HepG2 (cell line): Measurements from ENCODE around the gene SLC25A11. TPM values are rescaled to one million over a fixed set of nuclear protein-coding genes. Genes with fewer than 3 reads are reported as not detected.

Experiments used
- ATF1 ChIP-seq: IDR thresholded peaks from 2 replicates; pipeline ENCODE4 v1.6.1; 2016; ENCODE audit warnings: mild to moderate bottlenecking, control low read depth
- DPF2 ChIP-seq: sonication (generic); formaldehyde crosslinking; IDR thresholded peaks from 2 replicates; pipeline ENCODE4 v1.4.0; 2020; ENCODE audit warnings: mild to moderate bottlenecking, low read depth, missing genetic modification reagents, borderline replicate concordance
- HNRNPH1 ChIP-seq: fragments of 200-400 bp; formaldehyde crosslinking; optimal IDR thresholded peaks from 2 replicates; pipeline ENCODE3; 2017; ENCODE audit warnings: mild to moderate bottlenecking, low read depth, low read length
- ISX ChIP-seq: sonication (generic); formaldehyde crosslinking; conservative IDR thresholded peaks from 2 replicates; pipeline ENCODE4 v1.5.0; 2020; ENCODE audit warnings: missing genetic modification reagents
- KLF12 ChIP-seq: sonication (generic); formaldehyde crosslinking; IDR thresholded peaks from 2 replicates; pipeline ENCODE4 v1.4.0; 2020; ENCODE audit warnings: missing genetic modification reagents, borderline replicate concordance
- LCORL ChIP-seq, 2 experiments: fragments of 450-650 bp in 1 of 2; sonication (generic) in 1 of 2; formaldehyde crosslinking in 1 of 2; IDR thresholded peaks; 2 replicates each; pipeline versions ENCODE4 v1.5.0 to v1.6.1; 2017 to 2020; ENCODE audit warnings: antibody characterized with exemption in 1 of 2, missing genetic modification reagents in 1 of 2
- MAFK ChIP-seq, 2 experiments: IDR thresholded peaks in 1 of 2; conservative IDR thresholded peaks in 1 of 2; 2 replicates each; pipeline ENCODE4 v1.6.1; 2011; ENCODE audit warnings: improper control_type of control experiment in 2 of 2, low read length in 2 of 2
- RAD21 ChIP-seq: fragments of 450-650 bp; formaldehyde crosslinking; IDR thresholded peaks from 2 replicates; pipeline ENCODE4 v1.5.0; 2020; ENCODE audit warnings: mild to moderate bottlenecking
- REXO4 ChIP-seq: sonication (generic); formaldehyde crosslinking; IDR thresholded peaks from 2 replicates; pipeline ENCODE4 v1.8.0; 2022; ENCODE audit warnings: missing genetic modification reagents, mild to moderate bottlenecking, borderline replicate concordance
- SMC3 ChIP-seq: IDR thresholded peaks from 2 replicates; pipeline ENCODE4 v1.6.1; 2011; ENCODE audit warnings: low read length, improper control_type of control experiment
- STAT5B ChIP-seq: sonication (generic); formaldehyde crosslinking; IDR thresholded peaks from 2 replicates; pipeline ENCODE4 v1.4.0; 2020; ENCODE audit warnings: missing genetic modification reagents
- TARDBP ChIP-seq: sonication (generic); formaldehyde crosslinking; IDR thresholded peaks from 2 replicates; pipeline ENCODE4 v1.8.0; 2022; ENCODE audit warnings: mild to moderate bottlenecking, missing genetic modification reagents
- ZFP82 ChIP-seq: sonication (generic); formaldehyde crosslinking; IDR thresholded peaks from 2 replicates; pipeline ENCODE4 v1.5.1; 2020; ENCODE audit warnings: mild to moderate bottlenecking, missing genetic modification reagents, borderline replicate concordance
- ZFP90 ChIP-seq: sonication (generic); formaldehyde crosslinking; IDR thresholded peaks from 2 replicates; pipeline ENCODE4 v1.8.0; 2022; ENCODE audit warnings: missing genetic modification reagents, mild to moderate bottlenecking, inconsistent platforms, borderline replicate concordance
- ZNF282 ChIP-seq: fragments of 450-650 bp; IDR thresholded peaks from 2 replicates; pipeline ENCODE4 v1.6.1; 2018; ENCODE audit not compliant: partially characterized antibody
- ZNF556 ChIP-seq: sonication (generic); formaldehyde crosslinking; IDR thresholded peaks from 2 replicates; pipeline ENCODE4 v1.4.0; 2020; ENCODE audit warnings: mild to moderate bottlenecking, missing genetic modification reagents, borderline replicate concordance
- ZNF598 ChIP-seq: sonication (generic); formaldehyde crosslinking; IDR thresholded peaks from 2 replicates; pipeline ENCODE4 v1.5.1; 2020; ENCODE audit warnings: mild to moderate bottlenecking, missing genetic modification reagents, borderline replicate concordance
- ZSCAN21 ChIP-seq: sonication (generic); formaldehyde crosslinking; IDR thresholded peaks from 2 replicates; pipeline ENCODE4 v1.8.0; 2022; ENCODE audit warnings: mild to moderate bottlenecking, missing genetic modification reagents, moderate library complexity, borderline replicate concordance
- ZSCAN22 ChIP-seq: sonication (generic); formaldehyde crosslinking; IDR thresholded peaks from 2 replicates; pipeline ENCODE4 v1.4.0; 2020; ENCODE audit warnings: mild to moderate bottlenecking, missing genetic modification reagents
- polyA plus RNA-seq, 8 experiments: library from polyadenylated mRNA; depleted of rRNA in 3 of 8; stranded (reverse) in 7 of 8; unstranded in 1 of 8; fragments of >200 nt; fragmentation: Illumina TruSeq in 4 of 8; extraction: Trizol in 4 of 8; gene quantifications; 2 replicates each; pipeline versions ENCODE4 v1.2.1 to v1.2.3, GENCODE V29; 2011 to 2016; ENCODE audit warnings: low read depth in 4 of 8, missing spikeins in 1 of 8, mixed read lengths in 1 of 8; ENCODE audit not compliant: insufficient read depth in 1 of 8
- total RNA-seq, 5 experiments: library from RNA; depleted of rRNA; stranded (reverse); fragments of >200 nt; fragmentation: Illumina TruSeq; extraction: Trizol; gene quantifications; 2 replicates each; pipeline ENCODE4 v1.2.3, GENCODE V29; 2016; ENCODE audit warnings: low read depth in 1 of 5
- TF ChIP-seq, protein P1 (sequence below): sonication (generic); formaldehyde crosslinking; IDR thresholded peaks from 2 replicates; pipeline ENCODE4 v1.4.0; 2020; ENCODE audit warnings: missing genetic modification reagents
- TF ChIP-seq, protein P2 (sequence below): sonication (generic); formaldehyde crosslinking; IDR thresholded peaks from 2 replicates; pipeline ENCODE4 v1.5.0; 2020; ENCODE audit warnings: missing genetic modification reagents
- TF ChIP-seq, protein P3 (sequence below): IDR thresholded peaks from 2 replicates; pipeline ENCODE4 v1.6.1; 2012; ENCODE audit warnings: inconsistent platforms
- TF ChIP-seq, protein P4 (sequence below): sonication (generic); formaldehyde crosslinking; IDR thresholded peaks from 2 replicates; pipeline ENCODE4 v1.5.1; 2020; ENCODE audit warnings: missing genetic modification reagents, mild to moderate bottlenecking, borderline replicate concordance
- TF ChIP-seq, protein P5 (sequence below): sonication (generic); formaldehyde crosslinking; IDR thresholded peaks from 2 replicates; pipeline ENCODE4 v1.8.0; 2022; ENCODE audit warnings: missing genetic modification reagents, mild to moderate bottlenecking, moderate library complexity, borderline replicate concordance

Gene SLC25A11
- total and polyA plus RNA-seq, 2 of the 13 experiments (the other 11 are each of a cell fraction or from before 2014, with no cell fraction given): 35.4 to 47.2 TPM

DNA sequence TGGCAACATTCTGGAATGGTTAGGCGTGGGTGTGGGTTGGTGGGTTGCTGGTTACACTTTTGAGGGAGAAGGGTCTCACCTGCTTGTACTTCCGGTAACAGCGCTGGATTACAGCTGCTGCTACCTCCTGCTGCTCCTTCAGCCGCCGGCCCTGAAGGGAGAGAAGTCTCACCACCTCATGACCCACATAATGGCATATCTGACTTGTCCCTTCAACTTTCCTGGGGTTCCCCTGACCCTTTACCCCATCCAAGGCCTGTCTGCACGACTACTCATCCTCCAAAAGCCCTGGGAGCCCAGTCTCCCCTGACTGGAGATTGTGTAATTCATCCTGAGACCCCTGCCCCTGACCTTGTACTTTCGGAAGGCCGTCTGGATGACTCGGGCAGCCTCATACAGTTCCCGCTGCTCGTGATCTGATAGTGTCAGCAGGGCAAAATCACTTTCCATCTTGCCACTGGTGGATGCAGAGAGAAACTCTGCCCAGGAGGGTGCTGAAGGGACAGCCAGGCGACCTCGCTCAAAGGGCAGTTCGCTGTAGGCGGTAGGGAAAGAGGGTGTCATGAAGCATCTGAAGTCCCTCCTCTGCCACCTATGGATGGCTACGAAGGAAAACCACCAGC lies 29.8 kb upstream of the SLC25A11 start (continued):
- no peak for TF ChIP-seq ZSCAN22 (CRISPR knock-in tag)
- no peak for TF ChIP-seq TARDBP
- no peak for TF ChIP-seq ZFP82
- no peak; the same call in 1 of the 2 replicates for TF ChIP-seq ZFP90 (CRISPR knock-in tag)
- TF ChIP-seq, protein P1, sequence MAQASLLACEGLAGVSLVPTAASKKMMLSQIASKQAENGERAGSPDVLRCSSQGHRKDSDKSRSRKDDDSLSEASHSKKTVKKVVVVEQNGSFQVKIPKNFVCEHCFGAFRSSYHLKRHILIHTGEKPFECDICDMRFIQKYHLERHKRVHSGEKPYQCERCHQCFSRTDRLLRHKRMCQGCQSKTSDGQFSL: no peak
- TF ChIP-seq, protein P2, sequence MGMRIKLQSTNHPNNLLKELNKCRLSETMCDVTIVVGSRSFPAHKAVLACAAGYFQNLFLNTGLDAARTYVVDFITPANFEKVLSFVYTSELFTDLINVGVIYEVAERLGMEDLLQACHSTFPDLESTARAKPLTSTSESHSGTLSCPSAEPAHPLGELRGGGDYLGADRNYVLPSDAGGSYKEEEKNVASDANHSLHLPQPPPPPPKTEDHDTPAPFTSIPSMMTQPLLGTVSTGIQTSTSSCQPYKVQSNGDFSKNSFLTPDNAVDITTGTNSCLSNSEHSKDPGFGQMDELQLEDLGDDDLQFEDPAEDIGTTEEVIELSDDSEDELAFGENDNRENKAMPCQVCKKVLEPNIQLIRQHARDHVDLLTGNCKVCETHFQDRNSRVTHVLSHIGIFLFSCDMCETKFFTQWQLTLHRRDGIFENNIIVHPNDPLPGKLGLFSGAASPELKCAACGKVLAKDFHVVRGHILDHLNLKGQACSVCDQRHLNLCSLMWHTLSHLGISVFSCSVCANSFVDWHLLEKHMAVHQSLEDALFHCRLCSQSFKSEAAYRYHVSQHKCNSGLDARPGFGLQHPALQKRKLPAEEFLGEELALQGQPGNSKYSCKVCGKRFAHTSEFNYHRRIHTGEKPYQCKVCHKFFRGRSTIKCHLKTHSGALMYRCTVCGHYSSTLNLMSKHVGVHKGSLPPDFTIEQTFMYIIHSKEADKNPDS (CRISPR knock-in tag): no peak
- peak; percentile 37; the same call in 1 of the 2 replicates for TF ChIP-seq ZSCAN21 (CRISPR knock-in tag)
- TF ChIP-seq LCORL (IDR thresholded peaks at IDR 0.05): no peak
- peak; percentile 19; the same call in 1 of the 2 replicates for TF ChIP-seq LCORL (CRISPR knock-in tag; IDR thresholded peaks at IDR 0.05)
- TF ChIP-seq, protein P3, sequence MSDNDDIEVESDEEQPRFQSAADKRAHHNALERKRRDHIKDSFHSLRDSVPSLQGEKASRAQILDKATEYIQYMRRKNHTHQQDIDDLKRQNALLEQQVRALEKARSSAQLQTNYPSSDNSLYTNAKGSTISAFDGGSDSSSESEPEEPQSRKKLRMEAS: no peak
- TF ChIP-seq REXO4 (CRISPR knock-in tag): no peak
- TF ChIP-seq STAT5B: no peak
- TF ChIP-seq MAFK (conservative IDR thresholded peaks at IDR 0.05 in 1 of 2, IDR thresholded peaks at IDR 0.05 in 1 of 2; ENCODE audit: low read length in 2 of 2): no peak
- TF ChIP-seq RAD21 (CRISPR knock-in tag): no peak
- TF ChIP-seq HNRNPH1: no peak
- no peak for TF ChIP-seq ATF1 (CRISPR knock-in tag)
- TF ChIP-seq, protein P4, sequence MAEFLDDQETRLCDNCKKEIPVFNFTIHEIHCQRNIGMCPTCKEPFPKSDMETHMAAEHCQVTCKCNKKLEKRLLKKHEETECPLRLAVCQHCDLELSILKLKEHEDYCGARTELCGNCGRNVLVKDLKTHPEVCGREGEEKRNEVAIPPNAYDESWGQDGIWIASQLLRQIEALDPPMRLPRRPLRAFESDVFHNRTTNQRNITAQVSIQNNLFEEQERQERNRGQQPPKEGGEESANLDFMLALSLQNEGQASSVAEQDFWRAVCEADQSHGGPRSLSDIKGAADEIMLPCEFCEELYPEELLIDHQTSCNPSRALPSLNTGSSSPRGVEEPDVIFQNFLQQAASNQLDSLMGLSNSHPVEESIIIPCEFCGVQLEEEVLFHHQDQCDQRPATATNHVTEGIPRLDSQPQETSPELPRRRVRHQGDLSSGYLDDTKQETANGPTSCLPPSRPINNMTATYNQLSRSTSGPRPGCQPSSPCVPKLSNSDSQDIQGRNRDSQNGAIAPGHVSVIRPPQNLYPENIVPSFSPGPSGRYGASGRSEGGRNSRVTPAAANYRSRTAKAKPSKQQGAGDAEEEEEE (CRISPR knock-in tag): no peak
- TF ChIP-seq SMC3: no peak
- TF ChIP-seq ZNF556 (CRISPR knock-in tag): no peak
- TF ChIP-seq, protein P5, sequence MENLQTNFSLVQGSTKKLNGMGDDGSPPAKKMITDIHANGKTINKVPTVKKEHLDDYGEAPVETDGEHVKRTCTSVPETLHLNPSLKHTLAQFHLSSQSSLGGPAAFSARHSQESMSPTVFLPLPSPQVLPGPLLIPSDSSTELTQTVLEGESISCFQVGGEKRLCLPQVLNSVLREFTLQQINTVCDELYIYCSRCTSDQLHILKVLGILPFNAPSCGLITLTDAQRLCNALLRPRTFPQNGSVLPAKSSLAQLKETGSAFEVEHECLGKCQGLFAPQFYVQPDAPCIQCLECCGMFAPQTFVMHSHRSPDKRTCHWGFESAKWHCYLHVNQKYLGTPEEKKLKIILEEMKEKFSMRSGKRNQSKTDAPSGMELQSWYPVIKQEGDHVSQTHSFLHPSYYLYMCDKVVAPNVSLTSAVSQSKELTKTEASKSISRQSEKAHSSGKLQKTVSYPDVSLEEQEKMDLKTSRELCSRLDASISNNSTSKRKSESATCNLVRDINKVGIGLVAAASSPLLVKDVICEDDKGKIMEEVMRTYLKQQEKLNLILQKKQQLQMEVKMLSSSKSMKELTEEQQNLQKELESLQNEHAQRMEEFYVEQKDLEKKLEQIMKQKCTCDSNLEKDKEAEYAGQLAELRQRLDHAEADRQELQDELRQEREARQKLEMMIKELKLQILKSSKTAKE (CRISPR knock-in tag): no peak
- no peak for TF ChIP-seq KLF12 (CRISPR knock-in tag)
- no peak for TF ChIP-seq ZNF282
- no peak for TF ChIP-seq ISX (CRISPR knock-in tag)
- no peak for TF ChIP-seq ZNF598
- TF ChIP-seq DPF2 (CRISPR knock-in tag): no peak
